NCI-H345 treated with DMSO at 0.1 percent for 48 hours (cell line): Measurements from ENCODE around the gene MRPL44.
"Not testable (repeated sequence)": the region's sequence is repeated elsewhere in the genome, so short reads cannot be mapped to it uniquely, and the experiment has no call there.

Experiments
- DNase-seq: peaks from one replicate; lab custom pipeline; 2025; ENCODE audit not compliant: unreplicated experiment; lab: John Stamatoyannopoulos, UW

Gene MRPL44

GRCh38 chr2:223935459-223936125 lies 21.7 kb upstream of the MRPL44 start:
- DNase-seq: no peak

GRCh38 chr2:223936862-223937326 lies 20.4 kb upstream of the MRPL44 start:
- no peak for DNase-seq

DNA sequence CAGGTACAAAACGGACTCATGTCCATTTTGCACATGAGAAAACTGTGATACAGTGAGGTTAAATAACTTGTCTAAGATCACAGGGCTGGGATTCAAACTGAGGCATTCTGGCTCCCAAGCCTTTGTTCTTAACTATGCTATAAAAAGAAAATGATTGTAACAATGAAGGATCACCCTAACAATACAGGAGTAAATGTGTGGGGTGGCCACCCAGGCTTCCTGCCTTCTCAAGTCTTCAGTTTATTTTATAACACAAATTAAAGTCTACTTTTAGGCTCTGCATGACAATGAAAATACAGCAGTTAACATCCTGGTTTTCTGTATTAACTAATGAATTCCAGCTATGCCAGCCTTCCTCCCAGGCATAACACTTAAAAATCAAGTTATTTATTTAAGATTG lies 19.7 kb upstream of the MRPL44 start:
- DNase-seq: no peak

DNA sequence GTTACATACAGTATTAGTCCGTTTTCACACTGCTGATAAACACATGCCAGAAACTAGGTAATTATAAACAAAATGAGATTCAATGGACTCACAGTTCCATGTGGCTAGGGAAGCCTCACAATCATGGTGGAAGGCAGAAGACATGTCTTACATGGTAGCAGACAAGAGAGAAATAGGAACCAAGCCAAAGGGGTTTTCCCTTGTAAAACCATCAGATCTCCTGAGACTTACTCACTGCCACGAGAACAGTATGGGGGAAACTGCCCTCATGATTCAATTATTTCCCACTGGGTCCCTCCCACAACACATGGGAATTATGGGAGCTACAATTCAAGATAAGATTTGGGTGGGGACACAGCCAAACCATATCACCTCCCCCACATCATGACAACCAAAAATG lies 17.8 kb upstream of the MRPL44 start:
- DNase-seq: not testable (repeated sequence)

GRCh38 chr2:223941579-223942277 lies 15.5 kb upstream of the MRPL44 start:
- no peak for DNase-seq

GRCh38 chr2:223943135-223943534 lies 14.1 kb upstream of the MRPL44 start:
- no peak for DNase-seq

DNA sequence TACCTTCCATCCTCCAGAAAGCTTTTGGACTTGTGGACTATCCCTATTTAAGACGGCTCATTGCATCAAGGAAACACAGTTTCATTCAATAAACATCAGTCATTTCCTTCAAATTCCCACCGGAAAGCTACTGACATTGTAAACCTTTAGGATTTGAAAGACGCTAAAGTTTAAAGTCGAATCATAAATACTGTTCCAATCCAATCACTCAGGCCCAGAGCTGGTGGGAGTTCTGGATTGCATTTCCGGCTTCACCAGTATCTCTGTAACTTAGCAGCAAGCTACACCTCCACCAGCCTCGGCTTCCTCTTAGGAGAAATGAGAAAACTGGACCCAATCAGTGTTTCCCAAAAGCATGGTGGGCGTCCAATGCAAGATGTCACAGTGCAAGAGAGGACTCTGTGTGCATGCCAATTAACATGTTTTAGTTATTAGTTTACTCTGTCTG lies 13.7 kb upstream of the MRPL44 start:
- DNase-seq: no peak

DNA sequence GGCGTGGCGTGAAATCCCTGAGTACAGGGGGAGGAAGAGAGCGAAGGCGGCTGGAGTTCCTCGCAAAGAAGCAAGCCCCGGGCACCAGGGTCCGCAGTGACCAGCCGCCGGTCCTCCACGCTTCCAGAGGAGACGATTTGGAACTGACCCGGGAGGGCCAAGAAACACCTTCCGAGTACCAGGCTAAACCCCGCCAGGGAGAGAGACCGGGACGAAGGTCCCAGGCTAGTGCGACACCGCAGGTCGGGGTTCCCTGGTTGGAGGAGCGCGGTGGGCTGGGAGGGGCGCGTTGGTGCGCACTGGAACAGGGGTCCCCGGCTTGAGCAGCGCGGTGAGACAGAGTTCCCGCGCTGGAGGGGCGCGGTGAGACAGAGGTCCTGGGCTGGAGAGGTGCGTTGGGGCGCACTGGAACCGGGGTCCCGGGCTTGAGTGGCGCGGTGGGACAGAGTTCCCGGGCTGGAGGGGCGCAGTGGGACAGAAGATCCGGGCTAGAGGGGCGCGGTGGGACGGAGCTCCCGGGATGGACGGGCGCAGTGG lies 13.0 kb upstream of the MRPL44 start:
- no peak for DNase-seq

GRCh38 chr2:223944703-223945531 lies 12.3 kb upstream of the MRPL44 start, which contains the start of gene WDFY1:
WDFY1 (minus strand) TSS chr2:223945335; CDS start chr2:223945284, 51 bp downstream.
- DNase-seq: peak; percentile 60

- DNase-seq: no peak
Observed at GRCh38 chr2:223945755-223946154, 11.5 kb upstream of the MRPL44 start.

GRCh38 chr2:223947711-223948205 lies 9.5 kb upstream of the MRPL44 start:
- DNase-seq: no peak

GRCh38 chr2:223949241-223949840 lies 7.9 kb upstream of the MRPL44 start:
- DNase-seq: no peak

GRCh38 chr2:223950448-223951347 lies 6.6 kb upstream of the MRPL44 start:
- no peak for DNase-seq

- DNase-seq: no peak
Observed at GRCh38 chr2:223952280-223952968, 4.8 kb upstream of the MRPL44 start.

GRCh38 chr2:223954401-223954800 lies 2.9 kb upstream of the MRPL44 start:
- no peak for DNase-seq

- DNase-seq: no peak
Observed at GRCh38 chr2:223956300-223956699, 963 bp upstream of the MRPL44 start.

GRCh38 chr2:223959688-223960087 lies 2.4 kb downstream of the MRPL44 start:
- no peak for DNase-seq

DNA sequence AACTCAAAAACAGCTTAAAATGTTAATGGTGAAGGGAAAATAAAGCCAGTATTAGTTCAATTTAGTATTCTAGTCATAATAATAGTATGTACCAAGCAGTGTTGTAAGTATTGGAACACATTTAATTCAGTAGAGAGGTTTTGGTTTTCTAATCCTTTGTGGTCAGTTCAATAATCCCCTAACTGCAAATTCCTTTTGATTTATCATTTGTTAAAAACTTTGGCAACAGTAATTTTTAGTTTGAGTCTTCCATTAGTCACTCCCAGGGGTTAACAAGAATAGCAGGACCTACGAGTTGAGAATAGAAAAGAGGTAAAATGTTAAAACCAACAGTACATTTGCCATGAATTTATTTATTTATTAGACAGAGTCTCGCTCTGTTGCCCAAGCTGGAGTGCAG lies 10.7 kb downstream of the MRPL44 start:
- no peak for DNase-seq

DNA sequence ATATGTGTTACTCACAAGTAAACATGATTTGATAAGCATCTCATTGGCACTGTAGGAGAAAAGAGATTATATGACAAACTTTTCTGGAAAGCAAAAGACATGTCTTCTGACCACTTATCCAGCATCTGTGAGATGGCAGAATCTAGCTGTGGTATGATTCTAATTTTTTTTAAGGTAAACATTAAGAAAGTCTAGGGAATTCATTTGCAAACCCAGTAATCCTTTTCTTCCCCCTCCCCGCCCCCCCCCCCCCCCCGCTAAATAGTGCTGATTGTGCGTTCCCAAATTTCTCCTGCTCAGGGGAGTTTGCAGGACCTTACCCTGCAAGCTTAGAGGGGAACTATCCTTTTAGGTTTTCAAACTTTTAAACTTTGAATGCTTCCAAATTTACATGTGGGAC lies 12.1 kb downstream of the MRPL44 start:
- DNase-seq: no peak
